Adrenal gland (tissue), 5 donors: ENCODE data around the gene TCN2.

ENCODE experiments used
- CTCF ChIP-seq, 6 experiments: fragments of 450-650 bp in 4 of 6; fragments of 200-600 bp in 2 of 6; sonication (generic) in 1 of 6; IDR thresholded peaks; 1 replicate in 5 of 6; 2 replicates in 1 of 6; pipeline versions ENCODE4 v1.5.1 to v1.8.0; 2016 to 2021; ENCODE audit warnings: antibody characterized with exemption in 6 of 6, mild to moderate bottlenecking in 2 of 6, moderate library complexity in 1 of 6
- POLR2A ChIP-seq, 2 donors: fragments of 450-650 bp; IDR thresholded peaks; one replicate each; pipeline ENCODE4 v1.6.1; 2017; ENCODE audit warnings: antibody characterized with exemption in 2 of 2, mild to moderate bottlenecking in 2 of 2, moderate library complexity in 1 of 2
- donor health status: DM: no; HTN: no; CAD: no.

GRCh38 chr22:30569674-30570202 is 37.2 kb upstream of the TCN2 start:
- no peak for TF ChIP-seq CTCF (IDR thresholded peaks at IDR 0.05)
- TF ChIP-seq POLR2A (IDR thresholded peaks at IDR 0.05) = no peak
